Stimulated activated CD4-positive, alpha-beta T cell treated with anti-CD3 and anti-CD28 coated beads, Interleukin-1b, Interleukin-23, amount 100 ng/mL, for 24 hours (primary cell): Measurements from ENCODE around the gene TXNDC2.

Experiments
- DNase-seq, 4 experiments: peaks; one replicate each; pipeline ENCODE4 v3.0.0-alpha.2; 2020; ENCODE audit warnings: low read depth in 4 of 4, low spot score in 1 of 4

Gene TXNDC2

DNA sequence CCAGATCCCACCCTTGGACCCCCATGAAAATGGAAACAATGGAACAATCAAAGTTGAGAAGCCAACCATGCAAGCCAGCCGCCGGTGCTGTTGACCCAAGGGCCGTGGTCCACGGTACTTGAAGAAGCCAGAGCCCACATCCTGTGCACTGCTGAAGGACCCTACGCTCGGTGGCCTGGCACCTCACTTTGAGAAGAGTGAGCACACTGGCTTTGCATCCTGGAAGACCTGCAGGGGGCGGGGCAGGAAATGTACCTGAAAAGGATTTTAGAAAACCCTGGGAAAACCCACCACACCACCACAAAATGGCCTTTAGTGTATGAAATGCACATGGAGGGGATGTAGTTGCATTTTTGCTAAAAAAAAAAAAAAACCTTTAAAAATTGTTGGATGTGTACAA, 26.5 kb upstream of the TXNDC2 start:
- no peak for DNase-seq

GRCh38 chr18:9860682-9861081, 25.1 kb upstream of the TXNDC2 start:
- no peak for DNase-seq

DNA sequence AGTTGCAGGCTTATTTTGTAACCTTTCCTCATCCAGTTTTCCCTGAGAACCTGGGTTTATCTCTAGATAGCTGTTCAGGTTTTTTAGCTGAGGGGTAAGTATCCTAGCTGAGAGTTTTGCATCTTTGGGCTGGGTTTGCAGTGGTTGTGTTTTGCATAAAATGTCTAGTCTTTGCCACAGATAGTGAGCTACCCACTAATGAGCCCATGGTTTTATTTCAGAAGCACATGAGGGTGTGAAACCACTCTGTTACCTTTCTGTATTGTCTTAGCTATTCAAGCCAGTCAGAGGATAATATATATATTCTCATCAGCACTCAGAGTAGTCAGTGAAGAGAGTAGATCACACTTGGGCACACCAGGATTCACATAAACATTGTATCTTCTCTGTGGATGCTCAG, 24.6 kb upstream of the TXNDC2 start:
- no peak for DNase-seq

DNA sequence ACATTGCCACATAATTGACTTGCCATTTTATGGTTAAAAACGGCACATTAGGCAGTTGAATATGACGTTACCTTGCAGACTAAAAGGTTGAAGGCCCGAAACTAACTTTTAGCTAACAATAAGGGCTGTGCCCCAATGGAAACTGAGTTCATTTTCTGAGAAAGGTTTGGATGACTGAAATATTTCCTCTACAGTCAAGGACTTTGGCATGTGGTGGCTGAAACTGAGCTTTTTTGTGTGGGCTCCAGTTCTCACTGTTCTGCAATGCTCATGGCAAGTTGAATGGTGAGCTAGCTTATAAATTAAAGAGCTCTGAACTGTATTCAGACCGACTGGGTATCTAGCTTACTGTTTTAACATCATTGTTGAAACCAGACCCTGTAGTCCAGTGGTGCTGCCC, 23.8 kb upstream of the TXNDC2 start:
- no peak for DNase-seq

DNA sequence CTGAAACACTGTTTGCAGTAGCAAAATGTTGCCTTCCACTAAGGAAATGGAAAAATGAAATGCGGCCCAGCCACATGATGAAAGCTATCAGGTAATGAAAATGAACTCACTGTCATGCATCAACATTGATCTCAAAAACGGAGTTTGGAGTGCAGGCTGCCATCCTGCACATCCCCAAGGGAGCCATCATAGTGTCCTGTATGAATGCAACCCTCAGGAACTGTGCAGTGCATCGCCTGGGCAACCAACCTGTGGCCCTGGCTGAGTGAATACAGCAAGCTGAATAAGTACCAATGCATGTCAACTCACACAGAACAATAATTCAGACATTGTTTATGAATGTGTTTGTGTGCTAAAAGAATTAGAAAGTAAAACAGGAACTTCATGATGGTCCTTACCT, 23.1 kb upstream of the TXNDC2 start:
- DNase-seq = no peak

GRCh38 chr18:9863282-9863681, 22.5 kb upstream of the TXNDC2 start:
- no peak for DNase-seq

GRCh38 chr18:9865764-9866490, 19.8 kb upstream of the TXNDC2 start:
- DNase-seq = no peak

DNA sequence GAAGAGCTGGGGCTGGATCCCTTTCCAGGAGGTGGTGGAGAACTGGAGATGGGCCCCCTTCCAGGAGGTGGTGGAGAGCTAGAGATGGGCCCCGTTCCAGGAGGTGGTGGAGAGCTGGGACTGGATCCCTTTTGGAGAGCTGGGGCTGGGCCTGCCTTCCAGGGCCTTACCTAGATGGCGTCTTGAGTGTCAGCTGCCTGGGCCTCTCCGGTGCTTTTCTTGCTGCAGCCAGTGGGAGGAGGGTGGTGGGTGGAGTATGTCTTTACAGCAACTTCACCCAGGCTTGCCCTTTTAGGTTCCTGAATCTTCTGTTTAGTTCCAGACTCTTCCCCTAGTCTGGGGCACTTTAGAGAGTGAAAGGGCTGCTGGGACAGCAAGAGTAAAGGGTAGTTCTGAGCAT, 19.1 kb upstream of the TXNDC2 start:
- DNase-seq = no peak

DNA sequence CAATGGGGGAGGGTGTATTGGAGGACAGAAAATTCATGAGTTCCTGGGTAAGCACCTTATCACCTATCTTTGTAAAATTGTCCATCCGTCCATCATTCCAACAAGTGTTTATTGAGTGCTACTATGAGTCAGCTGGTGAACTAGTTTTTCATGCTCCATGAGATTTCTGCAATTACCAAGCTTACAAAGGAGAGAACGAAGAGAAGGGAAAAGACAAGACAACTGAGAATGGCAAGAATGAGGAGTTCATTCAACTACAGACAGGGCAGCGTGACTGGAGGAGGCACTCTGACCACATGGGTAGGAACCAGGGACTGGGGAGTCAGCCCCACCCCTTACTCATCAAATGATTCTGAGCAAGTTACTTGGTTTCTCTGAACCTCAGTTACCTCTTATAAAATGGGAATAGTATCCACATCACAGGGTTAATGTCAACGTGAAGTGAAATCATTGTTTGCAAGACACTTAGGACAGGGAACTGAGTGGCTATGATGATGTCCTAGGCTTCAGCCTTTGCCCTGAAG, 18.6 kb upstream of the TXNDC2 start:
- no peak for DNase-seq

DNA sequence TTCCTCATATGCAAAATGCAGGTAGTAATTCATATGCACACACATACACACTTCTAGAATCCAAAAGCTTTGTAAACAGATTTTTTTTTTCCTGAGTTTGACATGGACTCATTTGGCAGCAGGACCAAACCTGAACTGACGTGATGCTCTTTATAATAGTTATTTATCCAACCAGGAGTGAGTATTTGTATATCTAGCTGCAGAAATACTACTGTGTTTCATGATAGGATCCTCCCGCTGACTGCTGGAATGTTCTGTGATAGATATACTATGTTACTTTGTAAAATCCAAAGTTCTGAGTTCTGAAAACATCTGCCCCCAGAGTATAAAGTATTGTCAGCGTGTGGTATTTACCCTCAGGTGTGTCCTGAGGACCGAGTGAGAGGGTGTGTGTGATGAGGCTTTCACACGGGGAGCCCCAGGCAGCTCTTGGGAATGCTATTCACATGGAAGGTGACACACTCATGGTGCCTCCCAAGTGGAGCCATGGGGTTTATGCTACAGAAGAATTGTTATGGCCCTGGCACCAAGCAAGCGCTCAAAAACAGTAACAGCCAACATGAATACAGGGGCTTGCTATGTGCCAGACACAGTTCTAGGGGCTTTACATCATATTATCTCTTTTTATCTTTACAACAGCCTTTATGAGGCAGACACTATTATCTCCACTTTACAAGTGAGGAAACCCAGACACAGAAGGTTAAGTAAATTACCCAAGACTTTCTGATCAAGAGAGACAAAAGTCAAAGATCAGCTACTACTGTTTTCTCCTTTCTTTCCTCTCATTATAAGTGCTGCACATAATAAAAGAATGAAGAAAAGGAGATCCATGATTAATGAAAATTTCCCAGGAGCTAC, 16.7 kb upstream of the TXNDC2 start:
- no peak for DNase-seq

DNA sequence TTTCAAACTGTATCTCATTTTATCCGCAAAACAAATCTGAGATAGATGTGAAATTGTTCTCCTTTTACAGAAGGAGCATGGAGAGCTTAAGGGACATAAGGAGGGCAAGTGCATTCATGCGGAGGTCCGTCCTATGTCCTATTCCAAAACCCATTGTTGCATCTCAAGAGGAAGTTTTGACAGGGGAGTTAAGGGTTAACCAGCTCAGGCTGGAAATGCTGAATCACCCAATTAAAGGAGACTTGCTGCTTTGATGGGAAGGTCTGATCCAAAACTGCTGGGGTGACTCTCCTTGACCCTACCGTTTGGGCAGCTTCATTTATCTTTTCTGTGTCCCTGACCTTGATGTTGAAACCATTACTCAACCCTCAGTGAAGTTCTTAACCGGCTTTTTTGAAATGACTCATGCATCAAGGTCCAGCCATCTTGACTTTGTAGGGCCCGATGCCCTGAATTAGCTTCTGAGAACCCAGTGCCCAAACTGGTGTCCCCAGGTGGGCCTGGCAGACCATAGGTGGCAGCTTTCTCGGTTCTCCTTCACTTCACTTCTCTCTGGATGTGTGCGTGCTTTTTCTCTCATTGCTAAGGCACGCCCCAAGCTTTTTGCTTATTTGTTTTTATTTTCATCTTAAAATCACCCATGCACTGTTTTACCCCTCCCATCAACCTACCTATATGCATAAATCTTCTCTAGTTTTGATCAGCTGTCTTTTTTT, 15.9 kb upstream of the TXNDC2 start:
- DNase-seq = no peak

- no peak for DNase-seq
Measured at GRCh38 chr18:9870431-9871008, 15.3 kb upstream of the TXNDC2 start.

DNA sequence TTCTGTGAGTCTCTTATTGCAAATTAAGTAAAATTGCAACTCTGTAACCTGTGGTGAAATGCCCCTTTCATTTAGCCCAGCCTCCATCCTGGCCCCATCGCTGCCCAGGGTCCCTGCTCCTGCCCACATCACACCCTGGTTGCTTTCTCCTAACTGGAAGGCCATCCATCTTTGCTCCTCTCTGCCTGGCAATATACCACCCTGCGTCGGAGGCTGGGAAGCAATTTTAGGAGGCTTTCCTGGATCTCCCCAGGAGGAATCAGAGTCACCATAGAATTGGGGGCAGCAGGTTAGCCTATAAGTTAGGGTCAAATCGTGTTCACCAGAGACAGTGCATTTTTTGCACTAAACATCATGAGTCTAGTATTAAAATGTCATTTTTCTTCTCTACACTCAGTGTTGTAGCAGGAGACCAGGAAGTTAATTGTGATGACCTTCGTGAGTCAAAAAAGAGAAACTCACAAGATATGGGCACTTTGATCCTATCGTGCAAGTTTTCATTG, 14.5 kb upstream of the TXNDC2 start:
- DNase-seq = no peak

- no peak for DNase-seq
Measured at GRCh38 chr18:9872823-9873222, 12.9 kb upstream of the TXNDC2 start.

DNA sequence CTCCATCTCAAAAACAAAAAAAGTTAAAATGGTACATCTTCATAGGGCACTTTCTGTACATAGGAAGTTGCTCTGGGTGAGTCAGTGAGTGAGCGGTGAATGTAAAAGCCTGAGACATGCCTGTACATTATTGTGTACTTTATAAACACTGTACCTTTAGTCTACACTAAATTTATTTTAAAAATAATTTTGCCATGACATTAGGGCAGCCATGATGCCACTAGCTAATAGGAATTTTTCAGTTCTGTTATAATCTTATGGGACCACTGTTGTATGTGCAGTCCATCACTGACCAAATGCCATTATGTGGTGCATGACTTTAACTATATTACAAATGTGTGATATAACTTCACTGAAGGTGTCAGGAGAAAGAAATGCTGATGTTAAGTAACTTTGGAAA, 11.0 kb upstream of the TXNDC2 start:
- no peak for DNase-seq

DNA sequence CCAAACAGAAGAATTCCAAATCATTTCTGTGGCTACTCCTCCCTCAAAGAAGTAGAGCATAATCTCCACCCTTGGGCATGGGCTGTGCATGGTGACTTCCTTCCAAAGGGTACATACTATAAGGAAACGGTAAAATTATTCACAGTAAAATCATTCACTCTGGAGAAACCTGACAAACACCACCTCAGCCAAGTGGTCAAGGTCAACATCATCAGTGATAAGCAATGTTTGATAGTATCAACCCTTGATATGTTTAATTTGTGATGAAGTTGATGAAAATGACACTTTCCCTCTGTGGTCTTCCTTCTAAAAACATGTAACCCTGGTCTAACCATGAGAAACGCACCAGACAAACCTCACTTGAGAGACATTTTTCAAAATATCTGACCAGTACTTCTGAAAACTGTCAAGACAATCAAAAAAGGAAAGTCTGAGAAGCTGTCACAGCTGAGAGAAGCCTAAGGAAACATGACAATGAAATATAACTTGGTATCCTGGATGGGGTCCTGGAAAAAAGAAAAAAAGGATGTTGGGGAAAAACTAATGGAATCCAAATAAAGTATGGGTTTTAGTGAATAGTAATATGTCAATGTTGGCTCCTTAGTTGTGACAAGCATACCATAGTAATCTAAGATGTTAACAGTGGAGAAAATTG, 9.4 kb upstream of the TXNDC2 start:
- no peak for DNase-seq

DNA sequence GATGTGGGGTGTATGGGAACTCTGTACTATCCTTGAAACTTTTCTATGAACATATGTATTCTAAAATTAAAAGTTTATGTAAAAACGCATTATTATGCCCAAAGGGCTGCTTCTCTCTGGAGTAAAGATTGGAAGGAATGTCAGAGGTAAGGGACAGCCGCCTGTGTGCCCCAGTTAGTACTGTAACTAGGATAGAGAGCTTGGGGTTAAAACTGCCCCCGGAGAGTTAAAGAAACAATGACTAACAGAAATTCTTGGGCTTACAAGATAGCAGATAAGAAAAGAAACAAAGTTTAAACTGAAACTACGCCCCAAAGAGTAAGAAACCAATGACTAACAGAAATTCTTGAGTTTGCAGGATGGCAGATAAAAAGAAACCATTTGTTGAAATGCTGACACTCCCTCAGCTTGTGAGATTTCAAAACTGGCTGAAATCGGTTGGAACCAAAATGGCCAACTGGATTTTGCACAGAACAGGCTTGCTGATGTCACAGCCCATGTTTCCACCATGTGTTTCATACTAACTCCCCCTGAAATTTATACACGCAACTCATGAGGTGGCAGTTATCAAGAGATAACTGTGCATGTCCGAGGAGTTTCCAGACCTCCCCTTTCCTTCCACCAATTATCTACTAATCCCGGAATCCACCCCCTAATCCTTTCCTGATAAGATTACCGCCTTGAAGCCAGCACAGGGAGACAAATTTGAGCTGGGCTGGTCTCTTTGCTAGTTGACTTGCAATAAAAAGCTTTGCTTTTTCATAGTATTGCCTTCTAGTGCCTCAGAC, 8.7 kb upstream of the TXNDC2 start:
- DNase-seq = no peak

- no peak for DNase-seq
Measured at GRCh38 chr18:9877655-9878014, 8.1 kb upstream of the TXNDC2 start.

GRCh38 chr18:9878095-9878494, 7.7 kb upstream of the TXNDC2 start:
- DNase-seq = no peak

- no peak for DNase-seq
Measured at GRCh38 chr18:9878783-9879242, 7.0 kb upstream of the TXNDC2 start.
